GM21529 (cell line): ENCODE measurements around the gene CENPT.
"Not testable (repeated sequence)": the region's sequence is repeated elsewhere in the genome, so short reads cannot be mapped to it uniquely, and the experiment has no call there.

Experiments used
- ATAC-seq: cut with Tn5 transposase; IDR thresholded peaks from one replicate; pipeline ENCODE4 v1.9.1; 2021; ENCODE audit not compliant: unreplicated experiment

The CENPT gene

GRCh38 chr16:67846320-67847063, 1.0 kb downstream of the CENPT start, which contains the start of gene NUTF2:
Gene NUTF2 (plus strand): TSS chr16:67846933. CDS start chr16:67865131, 18,198 bp downstream.
- peak; percentile 56 for ATAC-seq

- no peak for ATAC-seq
Observed at GRCh38 chr16:67846063-67846319, 1.5 kb downstream of the CENPT start.

- no peak for ATAC-seq
Observed at GRCh38 chr16:67845291-67846062, 2.0 kb downstream of the CENPT start.

DNA sequence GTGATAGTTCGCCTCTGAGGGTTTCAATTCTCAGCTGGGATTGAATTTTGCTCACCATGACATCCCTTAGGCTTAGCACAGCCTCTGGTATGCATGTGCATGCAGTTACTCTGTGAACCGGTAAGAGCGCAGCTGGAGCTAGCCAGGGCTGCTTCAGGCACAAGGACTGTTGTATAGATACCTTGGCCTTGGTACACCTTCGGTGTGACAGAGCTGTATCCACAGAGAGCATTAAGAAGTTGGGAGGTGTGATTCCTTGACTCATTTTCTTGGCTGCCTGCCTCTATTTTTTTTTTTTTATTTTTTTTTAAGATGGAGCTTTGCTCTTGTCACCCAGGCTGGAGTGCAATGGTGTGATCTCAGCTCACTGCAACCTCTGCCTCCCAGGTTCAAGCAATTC, 3.0 kb downstream of the CENPT start:
- no peak for ATAC-seq

GRCh38 chr16:67843343-67843765, 4.1 kb downstream of the CENPT start:
- ATAC-seq = no peak

- ATAC-seq = peak; percentile 7
Observed at GRCh38 chr16:67842509-67843342, 4.8 kb downstream of the CENPT start.

GRCh38 chr16:67841816-67842508, 5.5 kb downstream of the CENPT start, which contains the start of gene THAP11:
Gene THAP11 (plus strand): TSS chr16:67842320. CDS start chr16:67842555, 235 bp downstream.
- ATAC-seq = peak; percentile 45

DNA sequence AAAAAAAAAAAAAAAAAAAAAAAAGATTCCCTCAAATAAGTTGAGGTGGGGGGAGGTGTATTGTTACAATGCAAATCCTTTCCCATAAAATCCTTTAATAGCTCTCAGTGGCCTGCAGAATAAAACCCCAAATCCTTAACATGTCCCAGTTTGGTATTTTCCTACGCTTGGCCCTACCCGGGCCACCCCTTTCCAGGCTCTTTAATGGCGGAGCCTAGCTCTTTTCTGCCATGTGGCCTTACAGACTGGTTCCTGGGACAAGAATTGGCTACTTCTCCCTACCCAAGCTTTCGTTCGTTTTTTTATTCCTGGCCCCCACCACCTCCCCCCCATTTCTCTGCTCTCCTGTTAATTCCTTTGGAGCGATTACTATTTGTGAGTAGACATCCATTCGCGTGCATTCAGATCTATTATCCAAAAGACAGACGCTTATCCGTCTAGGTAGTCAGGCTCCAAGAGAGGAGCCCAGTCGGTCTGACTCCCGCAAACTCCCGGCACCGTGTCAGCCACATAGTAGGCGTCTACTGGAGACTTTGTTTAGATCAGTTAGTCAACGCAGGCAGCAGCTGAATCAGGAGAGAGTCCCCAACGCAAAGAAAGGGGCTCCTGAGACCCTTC, 6.2 kb downstream of the CENPT start:
- ATAC-seq = no peak

- ATAC-seq = no peak
Observed at GRCh38 chr16:67837811-67838210, 9.7 kb downstream of the CENPT start.

- ATAC-seq = not testable (repeated sequence)
Observed at GRCh38 chr16:67837190-67837589, 10.3 kb downstream of the CENPT start.

- ATAC-seq = no peak
Observed at GRCh38 chr16:67834242-67834614, 13.3 kb downstream of the CENPT start.

- ATAC-seq = peak; percentile 96
Observed at GRCh38 chr16:67833415-67834241, 13.9 kb downstream of the CENPT start.

DNA sequence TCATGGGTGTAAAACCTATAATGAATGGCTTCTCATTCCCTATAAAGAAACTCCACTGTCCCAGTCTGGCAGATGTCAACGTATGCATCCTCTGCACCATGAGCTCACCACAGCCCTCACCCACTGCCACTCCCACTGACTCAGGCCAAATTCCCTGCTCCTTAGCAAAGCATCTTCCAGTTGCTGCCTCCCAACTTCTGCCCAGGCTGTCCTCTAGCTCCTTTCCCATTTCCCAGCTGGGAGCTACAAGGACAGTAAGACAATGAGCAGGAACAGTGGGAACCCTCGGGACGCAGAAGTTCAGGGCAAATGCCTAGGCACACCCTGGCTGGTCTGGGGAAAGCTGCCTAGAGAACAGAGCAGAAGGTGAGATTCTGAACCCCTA, 14.5 kb downstream of the CENPT start:
- ATAC-seq = no peak

- no peak for ATAC-seq
Observed at GRCh38 chr16:67828651-67829050, 18.8 kb downstream of the CENPT start.

GRCh38 chr16:67825906-67826305, 21.6 kb downstream of the CENPT start:
- ATAC-seq = no peak

DNA sequence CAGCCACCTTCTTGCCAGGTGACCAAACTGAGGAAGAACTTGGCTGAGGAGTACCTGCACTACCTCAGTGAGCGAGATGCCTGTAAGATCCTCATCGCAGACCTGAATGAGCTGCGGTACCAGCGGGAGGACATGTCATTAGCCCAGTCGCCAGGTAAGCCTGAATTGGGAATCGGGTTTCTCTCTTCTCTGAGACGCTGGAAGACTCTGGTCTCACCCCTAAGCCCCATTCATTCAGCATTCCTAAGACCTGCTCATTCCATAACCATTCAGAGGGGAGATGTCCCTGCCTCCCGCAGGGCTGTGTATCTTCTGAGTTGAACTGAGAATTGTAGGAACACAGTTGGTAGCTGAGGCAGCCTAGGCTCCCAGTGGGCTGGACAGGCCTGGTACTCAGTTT, 22.4 kb downstream of the CENPT start:
- ATAC-seq = no peak

GRCh38 chr16:67822511-67822910, 25.0 kb downstream of the CENPT start:
- ATAC-seq = no peak

DNA sequence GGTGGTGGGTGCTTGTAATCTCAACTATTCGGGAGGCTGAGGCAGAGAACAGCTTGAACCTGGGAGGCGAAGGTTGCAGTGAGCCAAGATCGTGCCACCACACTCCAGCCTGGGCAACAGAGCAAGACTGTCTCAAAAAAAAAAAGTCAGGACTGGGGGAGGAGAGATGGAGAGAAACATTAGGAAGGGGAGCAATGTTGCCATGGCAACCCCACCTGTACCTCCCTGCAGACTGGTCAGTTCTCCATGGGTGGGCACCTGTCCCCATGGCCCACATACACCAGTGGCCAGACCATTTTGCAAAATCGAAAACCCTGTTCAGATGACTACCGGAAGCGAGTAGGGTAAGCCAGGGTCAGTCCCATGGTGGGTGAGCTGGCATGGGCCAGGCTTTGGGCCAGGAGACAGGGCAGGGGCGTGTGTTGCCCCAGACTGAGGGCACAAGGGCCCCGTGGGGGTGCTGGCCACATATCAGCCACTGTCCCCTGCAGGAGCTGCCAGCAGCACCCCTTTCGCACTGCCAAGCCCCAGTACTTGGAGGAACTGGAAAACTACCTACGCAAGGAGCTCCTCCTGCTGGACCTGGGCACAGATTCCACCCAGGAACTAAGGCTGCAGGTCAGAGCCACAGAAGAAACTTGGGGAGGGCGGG, 26.8 kb downstream of the CENPT start:
- ATAC-seq = no peak

GRCh38 chr16:67814567-67814966, 32.9 kb downstream of the CENPT start:
- no peak for ATAC-seq
